ENCODE measurements around the gene ADRB2. TPM values are rescaled to one million over a fixed set of nuclear protein-coding genes. Genes with fewer than 3 reads are reported as not detected.

The ADRB2 gene
- total RNA-seq, 2 donors from 2014 or later: 7.3 to 7.7 TPM

GRCh38 chr5:148857474-148857873 is 31.1 kb downstream of the ADRB2 start:
- H3K4me1 ChIP-seq: peaks cover 0 to 27% of the 10 kb centered on the region in 2 donors
- no peaks in the 10 kb centered on the region for H3K27me3 ChIP-seq
- TF ChIP-seq CTCF (IDR thresholded peaks at IDR 0.05): no peak
- DNase-seq (ENCODE audit: low spot score): no peak
- no peak overlapping the region for H3K4me3 ChIP-seq
- no peaks in the 10 kb centered on the region for H3K9me3 ChIP-seq
- no peak overlapping the region for H3K27ac ChIP-seq
- H3K36me3 ChIP-seq: no peaks in the 10 kb centered on the region

GRCh38 chr5:148858106-148858505 is 31.7 kb downstream of the ADRB2 start:
- H3K4me3 ChIP-seq: no peak overlapping the region
- no peaks in the 10 kb centered on the region for H3K9me3 ChIP-seq
- DNase-seq (ENCODE audit: low spot score): no peak
- TF ChIP-seq CTCF (IDR thresholded peaks at IDR 0.05): no peak
- H3K27ac ChIP-seq: peak overlapping the region in 1 of 2 donors; percentile 35
- no peaks in the 10 kb centered on the region for H3K27me3 ChIP-seq
- H3K4me1 ChIP-seq: peaks cover 0 to 27% of the 10 kb centered on the region in 2 donors
- no peaks in the 10 kb centered on the region for H3K36me3 ChIP-seq

- TF ChIP-seq CTCF (IDR thresholded peaks at IDR 0.05): no peak
- H3K36me3 ChIP-seq: no peaks in the 10 kb centered on the region
- no peak overlapping the region for H3K4me3 ChIP-seq
- peak overlapping the region in 1 of 2 donors; percentile 35 for H3K27ac ChIP-seq
- no peaks in the 10 kb centered on the region for H3K9me3 ChIP-seq
- peaks cover 0 to 27% of the 10 kb centered on the region in 2 donors for H3K4me1 ChIP-seq
- H3K27me3 ChIP-seq: no peaks in the 10 kb centered on the region
- DNase-seq (ENCODE audit: low spot score): no peak
Measured at GRCh38 chr5:148858547-148858946, 32.1 kb downstream of the ADRB2 start.

GRCh38 chr5:148859703-148860102 is 33.3 kb downstream of the ADRB2 start:
- TF ChIP-seq CTCF (IDR thresholded peaks at IDR 0.05): no peak
- H3K27ac ChIP-seq: no peak overlapping the region
- H3K4me3 ChIP-seq: no peak overlapping the region
- H3K36me3 ChIP-seq: no peaks in the 10 kb centered on the region
- H3K27me3 ChIP-seq: no peaks in the 10 kb centered on the region
- H3K9me3 ChIP-seq: no peaks in the 10 kb centered on the region
- peaks cover 0 to 36% of the 10 kb centered on the region in 2 donors for H3K4me1 ChIP-seq
- no peak for DNase-seq (ENCODE audit: low spot score)

- Histone ChIP-seq H3K27ac (no peak overlapping the region), H3K27me3 (no peaks in the 10 kb centered on the region), H3K9me3 (no peaks in the 10 kb centered on the region), H3K36me3 (no peaks in the 10 kb centered on the region), H3K4me1 (peaks cover 0 to 27% of the 10 kb centered on the region in 2 donors), H3K4me3 (no peak overlapping the region)
- no peak for TF ChIP-seq CTCF (IDR thresholded peaks at IDR 0.05)
- DNase-seq (ENCODE audit: low spot score): no peak
Measured at GRCh38 chr5:148860599-148860998, 34.2 kb downstream of the ADRB2 start.

- Histone ChIP-seq H3K4me3 (no peak overlapping the region), H3K9me3 (no peaks in the 10 kb centered on the region), H3K4me1 (peaks cover 0 to 22% of the 10 kb centered on the region in 2 donors), H3K36me3 (no peaks in the 10 kb centered on the region), H3K27me3 (no peaks in the 10 kb centered on the region), H3K27ac (no peak overlapping the region)
- DNase-seq (ENCODE audit: low spot score): no peak
- TF ChIP-seq CTCF (IDR thresholded peaks at IDR 0.05): no peak
Measured at GRCh38 chr5:148861088-148861487, 34.7 kb downstream of the ADRB2 start.
